Lower leg skin (tissue), 3 donors: ENCODE data around the gene MAST4.

Experiments
- POLR2A ChIP-seq, 2 donors: fragments of 450-650 bp; IDR thresholded peaks; one replicate each; pipeline ENCODE4 v1.6.1; 2016 to 2017; ENCODE audit warnings: antibody characterized with exemption in 2 of 2, mild to moderate bottlenecking in 1 of 2, moderate library complexity in 1 of 2
- TF ChIP-seq, protein P1 (sequence below), 3 donors: fragments of 450-650 bp; IDR thresholded peaks; one replicate each; pipeline ENCODE4 v1.5.1; 2016; ENCODE audit warnings: antibody characterized with exemption in 3 of 3, mild to moderate bottlenecking in 3 of 3, moderate library complexity in 2 of 3

DNA sequence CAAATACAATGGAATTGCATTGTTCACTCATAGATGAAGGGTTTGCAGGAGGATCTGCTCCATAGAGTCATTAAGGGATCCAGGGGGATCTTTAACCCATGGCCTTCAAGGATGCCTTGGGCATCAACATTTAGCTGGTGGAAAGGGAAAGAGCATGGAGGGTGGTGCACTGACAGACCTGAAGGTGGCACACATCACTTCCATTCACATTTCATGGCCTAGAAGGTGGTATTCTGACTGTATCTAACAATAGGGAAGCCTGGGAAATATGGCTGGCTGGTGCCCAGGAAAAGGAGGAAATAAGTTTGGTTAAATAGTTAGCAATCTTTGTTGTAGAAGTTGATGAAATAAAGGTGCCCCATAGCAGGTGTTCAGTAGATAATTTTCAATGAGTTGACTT is 370.2 kb downstream of the MAST4 start:
- TF ChIP-seq, protein P1, sequence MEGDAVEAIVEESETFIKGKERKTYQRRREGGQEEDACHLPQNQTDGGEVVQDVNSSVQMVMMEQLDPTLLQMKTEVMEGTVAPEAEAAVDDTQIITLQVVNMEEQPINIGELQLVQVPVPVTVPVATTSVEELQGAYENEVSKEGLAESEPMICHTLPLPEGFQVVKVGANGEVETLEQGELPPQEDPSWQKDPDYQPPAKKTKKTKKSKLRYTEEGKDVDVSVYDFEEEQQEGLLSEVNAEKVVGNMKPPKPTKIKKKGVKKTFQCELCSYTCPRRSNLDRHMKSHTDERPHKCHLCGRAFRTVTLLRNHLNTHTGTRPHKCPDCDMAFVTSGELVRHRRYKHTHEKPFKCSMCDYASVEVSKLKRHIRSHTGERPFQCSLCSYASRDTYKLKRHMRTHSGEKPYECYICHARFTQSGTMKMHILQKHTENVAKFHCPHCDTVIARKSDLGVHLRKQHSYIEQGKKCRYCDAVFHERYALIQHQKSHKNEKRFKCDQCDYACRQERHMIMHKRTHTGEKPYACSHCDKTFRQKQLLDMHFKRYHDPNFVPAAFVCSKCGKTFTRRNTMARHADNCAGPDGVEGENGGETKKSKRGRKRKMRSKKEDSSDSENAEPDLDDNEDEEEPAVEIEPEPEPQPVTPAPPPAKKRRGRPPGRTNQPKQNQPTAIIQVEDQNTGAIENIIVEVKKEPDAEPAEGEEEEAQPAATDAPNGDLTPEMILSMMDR (IDR thresholded peaks at IDR 0.05): no peak
- TF ChIP-seq POLR2A (IDR thresholded peaks at IDR 0.05): no peak
